ENCODE measurements around the gene ZNF652.

- TF ChIP-seq, protein P1, sequence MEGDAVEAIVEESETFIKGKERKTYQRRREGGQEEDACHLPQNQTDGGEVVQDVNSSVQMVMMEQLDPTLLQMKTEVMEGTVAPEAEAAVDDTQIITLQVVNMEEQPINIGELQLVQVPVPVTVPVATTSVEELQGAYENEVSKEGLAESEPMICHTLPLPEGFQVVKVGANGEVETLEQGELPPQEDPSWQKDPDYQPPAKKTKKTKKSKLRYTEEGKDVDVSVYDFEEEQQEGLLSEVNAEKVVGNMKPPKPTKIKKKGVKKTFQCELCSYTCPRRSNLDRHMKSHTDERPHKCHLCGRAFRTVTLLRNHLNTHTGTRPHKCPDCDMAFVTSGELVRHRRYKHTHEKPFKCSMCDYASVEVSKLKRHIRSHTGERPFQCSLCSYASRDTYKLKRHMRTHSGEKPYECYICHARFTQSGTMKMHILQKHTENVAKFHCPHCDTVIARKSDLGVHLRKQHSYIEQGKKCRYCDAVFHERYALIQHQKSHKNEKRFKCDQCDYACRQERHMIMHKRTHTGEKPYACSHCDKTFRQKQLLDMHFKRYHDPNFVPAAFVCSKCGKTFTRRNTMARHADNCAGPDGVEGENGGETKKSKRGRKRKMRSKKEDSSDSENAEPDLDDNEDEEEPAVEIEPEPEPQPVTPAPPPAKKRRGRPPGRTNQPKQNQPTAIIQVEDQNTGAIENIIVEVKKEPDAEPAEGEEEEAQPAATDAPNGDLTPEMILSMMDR (IDR thresholded peaks at IDR 0.05): no peak
- TF ChIP-seq POLR2A (IDR thresholded peaks at IDR 0.05): no peak
These were observed 62.1 kb downstream of the ZNF652 start for GRCh38 chr17:49299996-49300395.
